HepG2 (cell line): ENCODE measurements around the gene NCKAP1. TPM values are rescaled to one million over a fixed set of nuclear protein-coding genes. Genes with fewer than 3 reads are reported as not detected.

Experiments
- ATAC-seq: fragments of 200-7000 bp; cut with Tn5 transposase; 3 replicates; pipeline ENCODE4 v1.9.1; 2020; ENCODE audit warnings: mild to moderate bottlenecking, moderate library complexity
- BruUV-seq: library from RNA; stranded (reverse); fragments of 400-500 nt; replicated peaks from 2 replicates; lab custom pipeline; 2021; lab: Mats Ljungman, UMichigan
- CTCF ChIA-PET: fragments of 300-600 bp; formaldehyde crosslinking; extraction: SDS; loops from one replicate; lab custom pipeline; 2021; ENCODE audit warnings: low total read pairs, inconsistent platforms, low intra/inter-chr PET ratio; lab: Yijun Ruan, JAX
- POLR2A ChIA-PET: fragments of 350-600 bp; sonication (Branson Sonifier 250); formaldehyde crosslinking; loops from one replicate; lab custom pipeline; 2020; ENCODE audit warnings: antibody characterized with exemption, inconsistent platforms; lab: Yijun Ruan, JAX
- DNase-seq: peaks from one replicate; pipeline ENCODE4 v3.0.0-alpha.2; 2015; ENCODE audit warnings: low spot score
- FAIRE-seq: peaks from 3 replicates; lab custom pipeline; 2011; peaks lifted over from hg19 to GRCh38; lab: Jason Lieb, UNC
- H2AFZ ChIP-seq: one replicate; pipeline ENCODE4 v1.6.1; 2011; ENCODE audit warnings: low read length, inconsistent platforms
- H3K27ac ChIP-seq: fragments of 300-600 bp; 3 replicates; pipeline ENCODE4 v1.8.0; 2011; ENCODE audit warnings: mixed run types, mild to moderate bottlenecking, mixed read lengths, low read length, inconsistent platforms; ENCODE audit not compliant: insufficient read depth; ENCODE audit errors: extremely low read length
- H3K27me3 ChIP-seq, 2 experiments: fragments of 200-600 bp in 1 of 2; 2 replicates in 1 of 2; 3 replicates in 1 of 2; pipeline versions ENCODE4 v1.6.0 to v1.8.0; 2011; ENCODE audit warnings: low read length in 2 of 2, mild to moderate bottlenecking in 2 of 2, moderate library complexity in 2 of 2, inconsistent platforms in 1 of 2; ENCODE audit not compliant: insufficient read depth in 2 of 2, control insufficient read depth in 1 of 2
- H3K36me3 ChIP-seq, 2 experiments: fragments of 200-600 bp in 1 of 2; replicated peaks in 1 of 2; 2 replicates in 1 of 2; 3 replicates in 1 of 2; pipeline versions ENCODE4 v1.5.1 to v1.8.0; 2011; ENCODE audit warnings: low read length in 2 of 2, inconsistent platforms in 1 of 2; ENCODE audit not compliant: insufficient read depth in 2 of 2, control insufficient read depth in 1 of 2
- H3K4me1 ChIP-seq: 2 replicates; pipeline ENCODE4 v1.5.1; 2012; ENCODE audit warnings: low read length, inconsistent platforms; ENCODE audit not compliant: insufficient read depth
- H3K4me2 ChIP-seq: 2 replicates; pipeline ENCODE4 v1.6.0; 2011; ENCODE audit warnings: low read depth, low read length, inconsistent platforms
- H3K4me3 ChIP-seq, 3 experiments: fragments of 200-600 bp in 1 of 3; sonication (generic), shearing (Covaris generic) in 1 of 3; replicated peaks in 1 of 3; 2 replicates each; pipeline ENCODE4 v1.5.1; 2011 to 2016; ENCODE audit warnings: low read length in 3 of 3, inconsistent platforms in 2 of 3, low read depth in 2 of 3, mild to moderate bottlenecking in 2 of 3, control low read depth in 1 of 3, mixed read lengths in 1 of 3; ENCODE audit not compliant: insufficient read depth in 1 of 3
- H3K79me2 ChIP-seq: one replicate; pipeline ENCODE4 v1.6.1; 2011; ENCODE audit warnings: low read length, inconsistent platforms; ENCODE audit not compliant: insufficient read depth
- H3K9ac ChIP-seq: 2 replicates; pipeline ENCODE4 v1.6.0; 2011; ENCODE audit warnings: mild to moderate bottlenecking, low read depth, low read length, inconsistent platforms; ENCODE audit not compliant: insufficient read depth
- H3K9me3 ChIP-seq: 2 replicates; pipeline ENCODE4 v1.5.1; 2012; ENCODE audit warnings: mild to moderate bottlenecking, low read length
- H4K20me1 ChIP-seq: 2 replicates; pipeline ENCODE4 v1.6.0; 2011; ENCODE audit warnings: inconsistent platforms, mild to moderate bottlenecking, low read length, moderate library complexity; ENCODE audit not compliant: insufficient read depth
- DR1 ChIP-seq: sonication (generic); formaldehyde crosslinking; IDR thresholded peaks from 2 replicates; pipeline ENCODE4 v1.8.0; 2021; ENCODE audit warnings: mild to moderate bottlenecking, missing genetic modification reagents, inconsistent platforms
- FIP1L1 ChIP-seq: fragments of 200-400 bp; formaldehyde crosslinking; IDR thresholded peaks from 2 replicates; pipeline ENCODE4 v1.6.1; 2018; ENCODE audit warnings: low read depth, mild to moderate bottlenecking, low read length, moderate library complexity, borderline replicate concordance; ENCODE audit not compliant: insufficient read depth
- GZF1 ChIP-seq: sonication (generic); formaldehyde crosslinking; IDR thresholded peaks from 2 replicates; pipeline ENCODE4 v1.5.1; 2020; ENCODE audit warnings: mild to moderate bottlenecking, missing genetic modification reagents
- HNRNPUL1 ChIP-seq: fragments of 200-400 bp; formaldehyde crosslinking; IDR thresholded peaks from 2 replicates; pipeline ENCODE4 v1.6.1; 2017; ENCODE audit warnings: low read depth, mild to moderate bottlenecking, low read length, moderate library complexity
- MXD4 ChIP-seq: IDR thresholded peaks from 2 replicates; pipeline ENCODE4 v1.6.1; 2016; ENCODE audit warnings: mild to moderate bottlenecking, missing biosample characterization, missing genetic modification reagents
- SP5 ChIP-seq: IDR thresholded peaks from 2 replicates; pipeline ENCODE4 v1.6.1; 2016; ENCODE audit warnings: low read depth, borderline replicate concordance
- SRF ChIP-seq: IDR thresholded peaks from 2 replicates; pipeline ENCODE4 v1.6.1; 2011; ENCODE audit warnings: mild to moderate bottlenecking, low read depth, low read length, moderate library complexity
- TBX3 ChIP-seq: fragments of 450-650 bp; IDR thresholded peaks from 2 replicates; pipeline ENCODE4 v1.6.1; 2017; ENCODE audit warnings: antibody characterized with exemption, mild to moderate bottlenecking, inconsistent platforms, borderline replicate concordance
- ZFP90 ChIP-seq: sonication (generic); formaldehyde crosslinking; IDR thresholded peaks from 2 replicates; pipeline ENCODE4 v1.8.0; 2022; ENCODE audit warnings: missing genetic modification reagents, mild to moderate bottlenecking, inconsistent platforms, borderline replicate concordance
- ZNF468 ChIP-seq: sonication (generic); formaldehyde crosslinking; IDR thresholded peaks from 2 replicates; pipeline ENCODE4 v1.8.0; 2022; ENCODE audit warnings: mild to moderate bottlenecking, moderate library complexity, missing genetic modification reagents
- ZNF577 ChIP-seq: sonication (generic); formaldehyde crosslinking; IDR thresholded peaks from 2 replicates; pipeline ENCODE4 v1.4.0; 2020; ENCODE audit warnings: mild to moderate bottlenecking, low read depth, missing genetic modification reagents, borderline replicate concordance
- ZSCAN29 ChIP-seq: sonication (generic); formaldehyde crosslinking; conservative IDR thresholded peaks from 2 replicates; pipeline ENCODE4 v1.4.0; 2020; ENCODE audit warnings: mild to moderate bottlenecking, missing genetic modification reagents
- ZSCAN31 ChIP-seq: sonication (generic); formaldehyde crosslinking; IDR thresholded peaks from 2 replicates; pipeline ENCODE4 v1.5.0; 2020; ENCODE audit warnings: low read depth, mild to moderate bottlenecking, missing genetic modification reagents
- WGBS: methylation state at CpG from one replicate; pipeline ENCODE4 v1.1.6; 2017; ENCODE audit warnings: low lambda C conversion rate; 5-methylcytosine and 5-hydroxymethylcytosine counted together
- in situ Hi-C: cut with HindIII; loops from 2 replicates; pipeline ENCODE4 v1.10.0; 2017; ENCODE audit warnings: low pct_unique_long_range_greater_than_20kb; ENCODE audit not compliant: extremely low pct_ligation_motif_present
- intact Hi-C: fragments of 100-400 bp; cut with micrococcal nuclease; formaldehyde crosslinking; loops from one replicate; pipeline ENCODE4 v1.10.0; 2022; ENCODE audit not compliant: unreplicated experiment
- polyA plus RNA-seq, 8 experiments: library from polyadenylated mRNA; depleted of rRNA in 3 of 8; stranded (reverse) in 7 of 8; unstranded in 1 of 8; fragments of >200 nt; fragmentation: Illumina TruSeq in 4 of 8; extraction: Trizol in 4 of 8; gene quantifications; 2 replicates each; pipeline versions ENCODE4 v1.2.1 to v1.2.3, GENCODE V29; 2011 to 2016; ENCODE audit warnings: low read depth in 4 of 8, missing spikeins in 1 of 8, mixed read lengths in 1 of 8; ENCODE audit not compliant: insufficient read depth in 1 of 8
- total RNA-seq, 5 experiments: library from RNA; depleted of rRNA; stranded (reverse); fragments of >200 nt; fragmentation: Illumina TruSeq; extraction: Trizol; gene quantifications; 2 replicates each; pipeline ENCODE4 v1.2.3, GENCODE V29; 2016; ENCODE audit warnings: low read depth in 1 of 5
- TF ChIP-seq, protein P1 (sequence below): sonication (generic); formaldehyde crosslinking; IDR thresholded peaks from 2 replicates; pipeline ENCODE4 v1.4.0; 2020; ENCODE audit warnings: missing genetic modification reagents, borderline replicate concordance
- TF ChIP-seq, protein P2 (sequence below), 2 experiments: sonication (generic) in 1 of 2; formaldehyde crosslinking in 1 of 2; IDR thresholded peaks; 2 replicates each; pipeline versions ENCODE4 v1.5.1 to v1.6.1; 2011 to 2020; ENCODE audit warnings: borderline replicate concordance in 1 of 2, low read depth in 1 of 2, low read length in 1 of 2, mild to moderate bottlenecking in 1 of 2, missing genetic modification reagents in 1 of 2, moderate library complexity in 1 of 2
- TF ChIP-seq, protein P3 (sequence below): sonication (generic); formaldehyde crosslinking; IDR thresholded peaks from 2 replicates; pipeline ENCODE4 v1.8.1; 2023; ENCODE audit warnings: mild to moderate bottlenecking, moderate library complexity, missing genetic modification reagents
- TF ChIP-seq, protein P4 (sequence below): sonication (generic); formaldehyde crosslinking; IDR thresholded peaks from 2 replicates; pipeline ENCODE4 v1.4.0; 2020; ENCODE audit warnings: mild to moderate bottlenecking, missing genetic modification reagents

Gene NCKAP1
- total and polyA plus RNA-seq, 2 of the 13 experiments (the other 11 are each of a cell fraction or from before 2014, with no cell fraction given) = 72.1 to 96.3 TPM

DNA sequence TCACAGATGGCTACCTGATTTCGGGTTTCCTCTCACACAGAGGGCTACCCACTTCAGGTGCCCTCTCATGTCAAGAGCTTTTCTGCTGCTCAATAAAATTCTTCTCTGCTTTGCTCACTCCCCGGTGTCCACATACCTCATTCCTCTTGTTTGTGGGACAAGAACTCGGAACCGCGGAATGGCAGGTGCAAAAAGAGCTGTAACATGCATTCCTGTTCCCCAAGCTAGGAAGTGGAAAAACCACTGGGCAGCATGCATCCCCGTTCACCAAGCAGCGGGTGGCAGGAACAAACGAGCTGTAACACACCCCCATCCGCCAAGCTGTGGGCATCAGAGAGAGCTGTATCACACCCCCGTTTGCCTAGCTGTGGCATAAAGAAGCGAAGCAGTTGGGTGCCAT, 144.6 kb downstream of the NCKAP1 start:
- FAIRE-seq (no peak), ATAC-seq (no peak), DNase-seq (no peak)
- no peaks in the 10 kb centered on the region for H3K27me3 ChIP-seq
- no peak for TF ChIP-seq ZSCAN31 (CRISPR knock-in tag)
- TF ChIP-seq GZF1 (CRISPR knock-in tag) = no peak
- no peak for TF ChIP-seq HNRNPUL1
- TF ChIP-seq SP5 (CRISPR knock-in tag) = no peak
- no peak for TF ChIP-seq TBX3
- TF ChIP-seq MXD4 = no peak
- TF ChIP-seq, protein P1, sequence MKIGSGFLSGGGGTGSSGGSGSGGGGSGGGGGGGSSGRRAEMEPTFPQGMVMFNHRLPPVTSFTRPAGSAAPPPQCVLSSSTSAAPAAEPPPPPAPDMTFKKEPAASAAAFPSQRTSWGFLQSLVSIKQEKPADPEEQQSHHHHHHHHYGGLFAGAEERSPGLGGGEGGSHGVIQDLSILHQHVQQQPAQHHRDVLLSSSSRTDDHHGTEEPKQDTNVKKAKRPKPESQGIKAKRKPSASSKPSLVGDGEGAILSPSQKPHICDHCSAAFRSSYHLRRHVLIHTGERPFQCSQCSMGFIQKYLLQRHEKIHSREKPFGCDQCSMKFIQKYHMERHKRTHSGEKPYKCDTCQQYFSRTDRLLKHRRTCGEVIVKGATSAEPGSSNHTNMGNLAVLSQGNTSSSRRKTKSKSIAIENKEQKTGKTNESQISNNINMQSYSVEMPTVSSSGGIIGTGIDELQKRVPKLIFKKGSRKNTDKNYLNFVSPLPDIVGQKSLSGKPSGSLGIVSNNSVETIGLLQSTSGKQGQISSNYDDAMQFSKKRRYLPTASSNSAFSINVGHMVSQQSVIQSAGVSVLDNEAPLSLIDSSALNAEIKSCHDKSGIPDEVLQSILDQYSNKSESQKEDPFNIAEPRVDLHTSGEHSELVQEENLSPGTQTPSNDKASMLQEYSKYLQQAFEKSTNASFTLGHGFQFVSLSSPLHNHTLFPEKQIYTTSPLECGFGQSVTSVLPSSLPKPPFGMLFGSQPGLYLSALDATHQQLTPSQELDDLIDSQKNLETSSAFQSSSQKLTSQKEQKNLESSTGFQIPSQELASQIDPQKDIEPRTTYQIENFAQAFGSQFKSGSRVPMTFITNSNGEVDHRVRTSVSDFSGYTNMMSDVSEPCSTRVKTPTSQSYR = no peak
- no peak for TF ChIP-seq SRF
- TF ChIP-seq, protein P2, sequence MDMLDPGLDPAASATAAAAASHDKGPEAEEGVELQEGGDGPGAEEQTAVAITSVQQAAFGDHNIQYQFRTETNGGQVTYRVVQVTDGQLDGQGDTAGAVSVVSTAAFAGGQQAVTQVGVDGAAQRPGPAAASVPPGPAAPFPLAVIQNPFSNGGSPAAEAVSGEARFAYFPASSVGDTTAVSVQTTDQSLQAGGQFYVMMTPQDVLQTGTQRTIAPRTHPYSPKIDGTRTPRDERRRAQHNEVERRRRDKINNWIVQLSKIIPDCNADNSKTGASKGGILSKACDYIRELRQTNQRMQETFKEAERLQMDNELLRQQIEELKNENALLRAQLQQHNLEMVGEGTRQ (IDR thresholded peaks at IDR 0.05; ENCODE audit: low read depth, low read length) = no peak
- TF ChIP-seq, protein P2 (CRISPR knock-in tag; IDR thresholded peaks at IDR 0.05; ENCODE audit: borderline replicate concordance) = no peak
- TF ChIP-seq ZNF468 = no peak
- TF ChIP-seq, protein P3, sequence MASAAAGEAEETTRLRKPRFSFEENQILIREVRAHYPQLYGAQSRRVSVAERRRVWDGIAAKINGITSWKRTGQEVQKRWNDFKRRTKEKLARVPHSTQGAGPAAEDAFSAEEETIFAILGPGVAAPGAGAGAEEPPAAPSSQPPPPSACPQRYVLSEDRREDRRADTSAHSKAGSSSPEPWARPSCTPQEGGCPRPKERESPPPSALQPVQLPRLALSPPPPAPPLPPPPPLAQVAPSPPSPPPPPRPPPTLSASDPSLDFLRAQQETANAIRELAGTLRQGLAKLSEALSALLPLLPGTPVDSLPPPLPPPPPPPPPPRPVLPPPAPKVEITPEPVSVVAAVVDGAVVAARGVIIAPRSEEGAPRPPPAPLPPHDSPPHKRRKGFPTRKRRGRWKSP (CRISPR knock-in tag) = no peak
- TF ChIP-seq FIP1L1 = no peak
- no peak for TF ChIP-seq ZNF577 (CRISPR knock-in tag)
- no peak for TF ChIP-seq DR1
- TF ChIP-seq, protein P4, sequence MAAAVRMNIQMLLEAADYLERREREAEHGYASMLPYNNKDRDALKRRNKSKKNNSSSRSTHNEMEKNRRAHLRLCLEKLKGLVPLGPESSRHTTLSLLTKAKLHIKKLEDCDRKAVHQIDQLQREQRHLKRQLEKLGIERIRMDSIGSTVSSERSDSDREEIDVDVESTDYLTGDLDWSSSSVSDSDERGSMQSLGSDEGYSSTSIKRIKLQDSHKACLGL (CRISPR knock-in tag) = no peak
- no peak for TF ChIP-seq ZSCAN29
- TF ChIP-seq ZFP90 (CRISPR knock-in tag) = no peak
- H3K36me3 ChIP-seq = no peaks in the 10 kb centered on the region
- H3K9ac ChIP-seq = no peak overlapping the region
- no peak overlapping the region for H2AFZ ChIP-seq
- BruUV-seq = no TSS peak
- H3K4me1 ChIP-seq = peaks cover 25% of the 10 kb centered on the region
- 86% methylated on average over 11 of the region's 11 CpGs for WGBS
- no peaks in the 10 kb centered on the region for H3K79me2 ChIP-seq
- intact Hi-C loops (no loop called here), in situ Hi-C loops (no loop called here)
- no peak overlapping the region for H3K4me2 ChIP-seq
- ChIA-PET CTCF (no interaction called here), POLR2A (no interaction called here)
- no peak overlapping the region for H3K27ac ChIP-seq
- H3K4me3 ChIP-seq = no peak overlapping the region
- no peaks in the 10 kb centered on the region for H4K20me1 ChIP-seq
- H3K9me3 ChIP-seq = no peaks in the 10 kb centered on the region
